IPS-NIHi11 (cell line): ENCODE data around the gene FYB1.

ENCODE experiments used
- DNase-seq: peaks from one replicate; pipeline ENCODE4 v3.0.0; 2012; ENCODE audit warnings: mixed read lengths, low spot score

Gene FYB1

DNA sequence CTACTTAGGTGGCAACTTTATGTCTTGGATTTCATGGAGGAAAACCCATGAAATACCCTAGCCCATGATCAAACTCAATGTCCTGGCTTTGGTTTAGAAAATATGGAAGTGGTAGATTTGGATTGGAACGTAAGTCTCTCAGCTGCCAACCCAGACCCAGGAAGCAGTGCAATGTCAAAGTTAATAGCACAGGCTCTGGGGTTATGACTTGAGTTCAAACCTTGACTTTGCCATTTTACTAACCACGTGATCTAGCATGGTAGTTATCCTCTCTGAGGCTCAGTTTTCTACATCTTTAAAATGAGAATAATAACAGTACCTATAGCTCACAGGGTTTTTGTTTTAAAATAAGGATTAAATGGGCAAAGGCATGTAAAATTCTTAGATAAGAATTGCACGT is 13.8 kb downstream of the FYB1 start:
- no peak for DNase-seq

DNA sequence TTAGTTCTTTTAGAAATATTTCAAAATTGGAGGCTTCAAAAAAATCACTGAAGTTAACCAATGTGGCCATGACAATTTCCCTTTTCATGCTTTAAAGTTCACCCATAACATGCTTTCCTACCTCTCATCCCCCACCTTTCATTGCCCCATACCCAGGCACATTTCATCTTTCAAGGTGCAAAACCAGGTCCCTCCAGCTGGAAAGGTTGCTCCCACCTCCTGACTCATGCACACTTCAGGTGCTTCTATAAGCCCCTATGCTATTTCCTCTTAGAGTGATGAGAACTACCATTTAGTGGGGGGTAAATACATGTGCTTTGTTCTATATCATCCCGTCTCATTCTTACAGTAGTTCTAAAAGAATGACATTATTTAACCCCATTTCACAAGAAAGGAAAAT is 15.4 kb downstream of the FYB1 start:
- DNase-seq, result no peak

DNA sequence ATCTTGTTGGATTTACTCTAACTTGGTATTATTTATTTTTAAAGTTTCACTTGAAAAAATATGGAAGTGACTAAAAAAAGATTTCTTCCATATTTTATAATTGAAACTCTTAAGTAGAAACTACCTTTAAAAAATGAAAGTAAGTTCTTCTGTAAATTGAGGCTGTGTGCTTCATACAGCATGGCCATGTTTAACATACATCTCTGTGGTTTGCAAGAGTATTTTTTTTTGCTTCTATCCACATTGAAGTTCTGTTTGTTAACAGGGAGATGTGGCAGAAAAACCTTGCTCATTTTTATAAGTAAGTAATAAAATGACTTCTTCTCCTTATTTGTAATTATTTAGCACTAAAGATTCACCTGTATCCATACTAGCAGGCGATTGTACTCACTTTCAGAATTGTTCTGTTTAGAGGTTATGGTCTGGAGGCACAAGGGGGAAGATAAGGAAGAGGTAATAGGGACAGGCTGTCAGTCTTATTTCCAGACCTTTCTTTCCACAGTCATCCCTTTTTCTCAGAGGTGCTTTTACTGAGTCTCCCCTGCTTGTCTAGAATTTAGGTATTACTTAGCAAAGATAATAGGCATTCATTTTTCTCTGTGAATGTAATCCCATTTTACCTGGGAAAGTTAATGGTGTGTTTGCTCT is 16.0 kb downstream of the FYB1 start:
- DNase-seq, result no peak

DNA sequence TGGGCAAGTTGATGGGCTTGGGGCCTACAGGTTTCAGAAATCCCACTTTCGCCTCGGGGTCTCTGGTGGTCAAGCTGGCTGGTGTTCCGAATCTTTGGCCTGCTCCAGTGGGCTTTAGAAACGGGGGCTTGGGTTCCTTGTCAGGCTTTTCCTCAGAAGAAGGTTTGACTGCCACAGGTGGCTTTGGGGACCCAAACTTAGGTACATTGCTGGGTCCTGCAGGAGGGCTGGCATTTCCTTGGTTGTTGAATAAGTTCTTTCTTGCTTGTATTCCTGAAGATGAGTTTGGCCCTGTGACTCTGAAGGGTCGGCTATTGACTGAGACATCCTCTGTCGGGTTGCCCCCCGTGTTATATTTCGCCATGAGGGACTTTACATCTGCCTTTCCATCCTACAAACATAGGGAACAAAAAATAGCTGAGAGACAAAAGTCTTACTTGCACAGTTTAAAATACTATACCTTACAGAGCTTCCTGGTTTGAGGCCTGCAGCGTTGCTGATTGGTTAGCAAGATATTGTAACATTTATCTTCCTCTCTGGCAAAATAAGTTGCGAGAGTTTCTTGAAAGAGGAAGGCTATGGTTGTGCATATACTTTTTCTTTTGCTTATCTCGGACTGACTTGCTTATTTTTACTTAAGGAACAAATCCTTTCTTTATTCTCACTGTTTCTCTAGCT is 16.6 kb downstream of the FYB1 start:
- DNase-seq, result no peak

DNA sequence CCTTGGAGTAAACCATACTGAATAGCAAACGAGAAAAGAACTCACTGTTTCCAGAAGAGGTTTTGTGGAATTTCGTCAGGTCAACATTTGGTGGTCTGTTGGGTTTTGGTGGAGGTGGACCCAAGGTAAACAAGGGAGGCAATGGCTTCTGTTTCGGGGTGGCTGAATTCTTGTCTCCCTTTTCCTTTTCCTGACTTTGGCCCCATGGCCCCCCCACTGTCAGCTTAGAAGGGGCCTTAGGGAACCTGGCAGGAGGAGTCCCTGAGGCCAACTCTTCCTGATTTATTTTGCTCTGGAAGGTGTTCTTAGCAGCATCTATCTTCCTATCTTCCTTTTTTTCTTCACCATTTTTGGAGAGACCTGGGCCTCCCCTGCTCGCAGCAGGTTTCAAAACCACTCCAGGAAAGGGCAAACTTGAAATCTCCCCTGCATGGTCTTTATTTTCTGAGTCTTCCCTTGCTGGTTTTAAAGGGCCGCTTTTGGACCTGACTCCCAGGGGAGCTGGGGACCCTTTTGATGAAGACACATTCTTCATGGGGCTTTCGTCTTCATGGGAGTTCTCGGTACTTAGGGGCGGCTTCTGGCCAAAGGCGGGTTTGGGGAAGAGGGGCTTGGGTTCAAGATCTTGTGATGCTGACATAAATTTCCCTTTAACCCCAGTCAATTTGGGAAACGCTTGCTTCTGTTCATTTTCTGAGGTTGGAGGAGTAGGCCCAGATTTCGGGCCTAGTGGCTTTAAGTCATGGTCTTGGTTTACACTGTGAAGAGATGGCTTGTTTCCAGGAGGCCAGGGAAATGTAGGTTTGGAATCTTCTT is 17.4 kb downstream of the FYB1 start:
- DNase-seq, result no peak

DNA sequence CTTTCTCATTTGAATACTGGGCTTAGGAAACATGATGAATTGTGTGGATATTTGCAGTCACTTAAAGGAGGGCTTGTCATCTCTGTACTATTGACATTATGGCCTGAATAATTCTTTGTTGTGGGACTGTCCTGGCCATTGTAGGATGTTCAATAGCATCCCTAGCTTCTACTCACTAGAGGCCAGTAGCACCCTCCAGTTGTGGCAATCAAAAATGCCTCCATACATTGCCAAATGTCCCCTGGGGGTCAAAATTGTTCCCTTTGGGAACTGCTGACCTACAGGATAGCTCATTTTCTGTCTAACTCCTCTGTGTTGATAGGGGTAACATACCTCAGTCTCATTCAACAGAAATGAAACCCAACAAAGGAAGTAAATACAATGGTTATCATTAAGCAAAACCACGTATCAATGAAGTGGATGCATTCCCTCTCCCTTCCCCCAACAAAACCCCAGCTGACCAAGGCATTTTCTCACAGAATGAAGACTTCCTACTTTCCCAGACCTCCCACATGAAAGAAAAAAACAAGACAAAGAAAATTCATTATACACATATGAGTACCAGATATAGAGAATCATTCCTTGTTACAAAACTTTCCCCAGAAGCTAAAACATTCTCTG is 18.1 kb downstream of the FYB1 start:
- no peak for DNase-seq

DNA sequence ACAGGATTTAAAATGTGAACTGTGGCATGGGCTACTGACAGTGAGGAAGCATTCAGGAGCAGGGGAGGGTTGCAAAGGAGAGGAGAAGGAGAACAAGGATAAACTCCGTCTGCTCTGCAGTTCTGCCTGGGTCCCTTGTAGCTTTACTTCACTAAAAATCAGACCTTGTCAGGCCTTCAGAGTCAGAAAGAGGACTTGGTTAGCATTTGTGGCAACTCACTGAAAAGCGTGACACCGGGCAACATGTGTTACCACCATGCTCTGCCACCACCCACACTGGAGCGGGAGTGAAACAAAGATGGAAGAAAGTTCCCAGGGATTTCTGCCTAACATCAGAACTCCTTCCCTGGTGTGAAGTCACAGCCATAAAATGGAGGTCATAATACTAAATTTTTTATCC is 19.3 kb downstream of the FYB1 start:
- no peak for DNase-seq

DNA sequence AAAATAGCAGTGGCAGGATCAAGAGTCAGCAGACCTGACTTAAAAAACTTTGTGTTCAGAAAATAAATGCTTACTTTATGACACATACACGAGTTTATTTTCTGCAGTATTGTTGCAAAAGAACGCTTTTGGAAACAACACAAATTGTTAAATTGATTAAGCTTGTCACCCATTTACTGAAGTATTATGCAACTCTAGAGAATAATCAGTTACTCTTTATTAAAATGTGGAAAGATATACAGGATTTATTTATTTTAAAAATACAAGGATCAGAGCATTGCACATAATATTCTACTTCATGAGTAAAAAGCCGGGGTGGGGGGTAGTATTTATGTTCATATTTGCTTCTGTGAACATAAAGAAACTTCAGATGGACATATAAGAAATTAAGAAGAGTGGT is 20.0 kb downstream of the FYB1 start:
- DNase-seq, result no peak

DNA sequence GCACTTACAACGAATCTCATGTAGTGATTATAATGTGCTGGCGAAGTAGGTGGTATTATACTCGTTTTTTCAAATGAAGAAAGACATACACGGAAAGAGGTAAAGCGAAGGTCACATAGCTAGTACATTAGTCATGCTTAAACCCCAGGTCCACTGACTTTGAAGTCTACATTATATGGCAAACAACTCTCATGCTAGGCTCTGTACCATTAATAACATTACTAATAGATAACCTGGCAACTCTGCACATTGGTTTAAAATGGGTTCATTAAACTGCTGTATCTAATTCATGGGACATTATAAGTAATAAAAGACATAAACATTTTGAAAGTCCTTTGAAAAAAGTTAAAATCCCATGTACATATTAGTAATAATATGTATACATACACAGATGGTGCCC is 21.2 kb downstream of the FYB1 start:
- DNase-seq, result no peak

DNA sequence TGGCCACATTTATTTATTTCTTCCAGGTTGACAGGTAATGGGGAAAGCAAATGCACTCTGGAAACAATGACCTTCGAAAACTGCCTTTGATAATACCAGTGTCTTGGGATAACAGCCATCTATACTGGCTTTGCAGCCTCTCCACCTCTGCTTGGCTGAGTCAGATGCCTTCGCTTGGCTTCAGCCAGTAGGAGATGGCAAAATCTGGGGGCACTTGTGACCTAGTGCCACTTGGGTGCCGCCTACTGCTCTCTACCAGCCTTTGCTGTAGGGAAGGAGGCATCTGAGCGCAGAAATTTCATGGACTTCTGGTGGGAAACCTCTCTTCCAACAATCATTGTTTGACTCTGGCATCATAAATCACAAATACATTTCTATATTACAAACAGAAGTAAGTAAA is 21.8 kb downstream of the FYB1 start:
- no peak for DNase-seq

DNA sequence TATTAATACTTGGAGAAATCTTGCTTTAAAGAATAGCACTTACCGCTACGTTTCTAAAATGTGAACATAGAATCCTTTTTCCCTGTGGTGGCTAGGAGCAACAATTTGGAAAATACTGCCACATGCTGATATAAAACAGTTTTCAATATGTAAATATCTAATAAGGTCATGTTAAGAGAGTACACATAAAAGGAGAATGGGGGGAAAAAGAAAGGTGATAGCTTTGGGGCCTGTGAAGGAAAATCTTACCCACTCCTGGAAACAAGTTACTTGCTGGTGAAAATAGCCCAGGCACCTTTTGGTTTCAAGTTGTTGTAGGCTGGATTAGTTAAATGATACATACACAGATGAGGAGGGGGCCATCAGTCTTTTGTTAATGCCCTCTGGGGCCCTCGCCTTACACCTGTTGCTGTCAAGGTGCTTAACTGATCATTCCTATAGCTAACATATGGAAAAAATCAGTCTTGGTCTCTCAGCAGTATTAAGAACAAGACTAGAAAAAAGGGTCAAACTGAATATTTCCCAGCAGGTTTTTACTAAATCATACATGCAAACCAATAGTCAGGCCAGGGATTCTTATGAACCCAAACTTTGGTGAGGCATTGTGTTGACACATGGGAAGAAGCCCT is 24.1 kb downstream of the FYB1 start:
- DNase-seq, result no peak

DNA sequence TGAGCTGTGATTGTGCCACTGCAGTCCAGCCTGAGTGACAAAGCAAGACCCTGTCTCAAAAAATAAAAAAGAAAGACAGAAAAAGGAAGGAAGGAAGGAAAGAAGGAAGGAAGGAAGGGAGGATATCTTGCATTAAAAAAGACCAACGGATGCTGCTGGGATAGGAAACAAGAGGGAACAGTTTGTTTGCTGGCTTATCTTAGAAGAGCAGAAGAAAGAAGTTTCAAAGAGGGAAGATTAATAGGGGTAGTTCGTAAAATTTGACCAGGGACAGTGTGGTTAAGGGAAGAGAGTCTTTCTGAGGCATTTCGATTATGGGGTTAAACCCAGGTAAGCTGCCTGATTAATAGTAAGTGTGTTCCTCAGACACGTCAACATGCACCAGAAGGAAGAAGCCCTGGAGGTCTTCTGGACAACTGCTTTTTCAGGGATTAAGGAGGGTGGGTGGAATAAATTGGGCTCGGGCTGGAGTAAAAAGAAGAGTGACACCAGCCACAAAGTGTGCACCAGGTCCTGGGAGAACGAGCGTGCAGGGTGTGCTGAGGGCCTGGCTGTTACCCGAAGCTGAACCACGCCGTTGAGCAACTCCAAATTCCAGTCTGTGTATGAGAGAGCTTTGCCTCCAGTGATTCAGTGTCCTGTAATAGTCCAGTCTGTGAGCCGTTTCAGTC is 24.8 kb downstream of the FYB1 start:
- no peak for DNase-seq

DNA sequence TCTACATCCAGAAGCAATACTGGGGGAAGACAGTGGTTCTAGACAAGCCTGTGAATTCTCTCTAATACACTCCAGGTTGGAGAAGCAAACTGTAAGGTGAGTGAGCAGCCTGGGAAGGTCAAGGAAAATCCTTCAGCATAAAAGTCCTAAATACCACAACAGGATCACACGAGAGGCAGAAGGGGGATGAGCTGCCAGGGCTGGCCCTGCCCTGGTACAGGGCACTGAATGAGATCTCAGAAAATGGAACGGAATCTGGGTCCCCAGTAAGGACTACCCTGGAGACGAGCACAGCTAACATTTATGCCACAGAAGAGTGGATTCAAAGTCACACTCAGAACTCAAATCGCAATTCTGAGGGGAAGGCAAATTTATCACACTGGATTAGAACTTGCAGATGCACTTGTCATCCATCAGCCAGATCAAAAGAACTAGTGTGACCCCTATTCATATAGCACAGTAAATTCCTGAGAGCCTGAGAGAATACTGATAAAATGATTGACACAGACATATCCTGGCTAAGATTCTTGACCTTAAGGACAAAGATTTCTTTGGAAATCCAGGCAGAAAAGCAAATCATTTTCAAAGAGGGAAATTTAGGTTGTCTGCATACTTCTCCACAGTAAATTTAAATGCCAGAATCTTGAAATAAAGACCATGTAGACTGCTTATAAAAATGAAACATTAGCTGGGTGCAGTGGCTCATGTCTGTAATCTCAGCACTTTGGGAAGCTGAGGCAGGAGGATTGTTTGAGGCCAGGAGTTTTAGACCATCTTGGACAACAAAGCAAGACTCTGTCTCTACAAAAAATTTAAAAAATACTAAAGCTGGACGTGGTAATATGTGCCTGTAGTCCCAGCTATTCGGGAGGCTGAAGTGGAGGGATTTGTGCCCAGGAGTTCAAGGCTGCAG is 25.6 kb downstream of the FYB1 start:
- no peak for DNase-seq

DNA sequence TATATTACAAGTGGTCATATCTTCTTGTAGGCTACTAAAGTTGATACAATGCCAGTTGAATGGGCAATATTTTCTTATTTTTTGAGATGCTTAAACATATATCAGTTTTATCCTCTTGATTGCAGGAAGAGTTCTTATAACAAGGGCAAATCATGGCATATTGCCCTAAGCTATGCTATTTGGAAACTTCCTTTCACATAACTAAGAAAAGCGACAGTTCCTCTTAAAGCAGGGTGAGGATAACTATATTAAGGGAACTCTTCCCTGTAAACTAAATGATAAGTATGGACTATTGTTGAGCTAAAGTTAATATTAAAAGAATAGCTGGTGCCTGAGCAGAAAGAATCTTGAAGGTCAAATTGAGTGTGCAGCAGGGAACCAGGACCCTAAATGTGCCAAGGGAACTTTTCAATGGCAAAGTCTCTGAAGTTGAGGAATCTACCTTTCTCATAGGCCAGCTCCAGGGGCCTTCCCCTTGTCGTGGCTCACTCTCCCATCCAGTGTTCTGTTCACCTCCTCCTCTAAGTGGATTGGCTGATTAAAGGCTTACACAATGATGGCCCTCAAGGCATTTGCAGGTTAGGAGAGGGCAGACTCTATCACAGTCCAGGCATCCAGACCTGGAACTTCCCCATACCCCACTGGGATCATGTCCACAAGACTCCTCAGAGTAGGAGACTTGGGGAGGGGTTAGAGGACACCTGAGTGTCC is 26.8 kb downstream of the FYB1 start:
- DNase-seq, result no peak

DNA sequence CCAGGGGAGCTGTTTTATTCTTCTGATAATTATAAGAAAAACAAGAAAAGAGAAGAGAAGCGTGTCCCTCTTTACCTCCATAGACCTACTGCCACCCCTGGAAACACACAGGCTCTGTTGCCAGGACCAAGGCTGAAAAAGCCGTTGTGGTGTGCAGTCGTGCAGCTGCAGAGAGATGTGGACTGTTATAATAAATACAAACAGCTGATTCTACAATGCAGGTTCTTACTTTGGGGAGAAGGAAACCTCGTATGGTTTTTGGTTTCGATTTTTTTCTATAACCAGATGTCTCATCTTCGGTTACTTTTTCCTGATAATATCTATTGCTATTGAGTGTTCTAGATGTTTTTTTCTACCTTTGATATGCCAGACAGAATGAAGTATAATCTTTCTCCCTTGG is 28.1 kb downstream of the FYB1 start:
- DNase-seq, result no peak

DNA sequence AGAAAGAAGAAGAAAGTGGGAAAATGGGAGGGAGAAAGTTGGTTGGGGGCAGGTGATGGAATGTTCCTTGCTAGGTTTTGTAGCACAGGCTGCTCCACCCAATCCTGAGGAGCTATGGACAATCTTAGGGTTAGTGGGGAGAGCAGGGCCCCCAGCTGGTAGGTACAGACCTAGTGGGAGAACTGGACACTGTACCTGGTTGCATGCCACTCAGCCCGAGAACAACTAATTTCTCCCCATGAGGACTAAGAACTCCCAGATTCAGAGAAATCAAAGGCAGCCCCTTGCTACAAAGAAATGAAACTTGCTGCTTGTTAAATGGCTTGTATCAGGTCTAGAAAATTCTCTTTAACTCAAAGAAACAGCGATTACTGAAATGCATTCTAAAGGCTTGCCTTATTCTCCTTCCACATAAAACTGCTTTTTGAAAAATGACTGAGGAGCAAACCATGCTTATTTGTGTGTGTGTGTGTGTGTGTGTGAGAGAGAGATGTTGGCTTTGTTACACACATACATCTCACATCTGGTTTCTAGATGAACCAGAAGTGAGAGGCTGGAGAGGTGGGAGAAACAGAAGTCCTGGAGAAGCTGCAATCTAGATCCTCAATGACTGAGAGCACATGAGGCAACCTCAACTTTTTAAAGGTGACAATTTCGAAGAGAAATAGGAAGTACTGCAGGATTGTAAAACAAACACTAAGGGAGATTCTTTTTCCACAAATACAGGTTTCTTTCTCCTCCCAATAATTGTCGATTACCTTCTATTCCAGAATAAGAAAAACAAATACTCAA is 28.9 kb downstream of the FYB1 start:
- no peak for DNase-seq

DNA sequence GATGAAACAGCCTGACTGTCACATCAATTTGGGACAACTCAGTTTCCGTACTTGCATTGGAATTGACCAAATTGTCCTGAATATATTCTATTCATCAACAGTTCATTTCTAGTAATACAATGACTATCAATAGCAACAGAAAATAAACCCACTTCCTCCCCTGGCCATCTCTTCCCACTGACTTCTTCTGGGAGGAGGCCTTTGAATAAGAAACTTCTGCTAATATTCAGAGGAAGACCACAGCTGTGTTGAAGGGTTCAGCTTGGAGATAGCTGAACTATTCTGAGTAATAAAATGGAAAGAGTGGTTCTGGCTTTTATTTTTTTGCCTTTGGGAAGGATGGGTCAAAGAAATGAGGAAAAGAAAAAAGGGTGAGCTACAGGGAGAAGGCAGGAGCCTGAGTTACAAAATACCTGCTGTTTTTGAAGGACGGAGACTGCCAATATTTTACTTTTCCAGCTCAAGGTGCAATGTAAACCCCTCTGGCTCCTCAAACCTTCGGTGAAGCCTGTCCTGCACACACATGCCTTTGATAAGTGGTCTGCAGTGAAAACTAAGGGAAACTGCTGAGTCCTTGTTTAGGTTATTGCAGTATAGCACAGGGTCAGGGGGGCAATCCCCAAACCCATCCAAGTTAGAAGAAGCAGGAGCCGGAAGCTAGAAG is 29.9 kb downstream of the FYB1 start:
- DNase-seq, result no peak

DNA sequence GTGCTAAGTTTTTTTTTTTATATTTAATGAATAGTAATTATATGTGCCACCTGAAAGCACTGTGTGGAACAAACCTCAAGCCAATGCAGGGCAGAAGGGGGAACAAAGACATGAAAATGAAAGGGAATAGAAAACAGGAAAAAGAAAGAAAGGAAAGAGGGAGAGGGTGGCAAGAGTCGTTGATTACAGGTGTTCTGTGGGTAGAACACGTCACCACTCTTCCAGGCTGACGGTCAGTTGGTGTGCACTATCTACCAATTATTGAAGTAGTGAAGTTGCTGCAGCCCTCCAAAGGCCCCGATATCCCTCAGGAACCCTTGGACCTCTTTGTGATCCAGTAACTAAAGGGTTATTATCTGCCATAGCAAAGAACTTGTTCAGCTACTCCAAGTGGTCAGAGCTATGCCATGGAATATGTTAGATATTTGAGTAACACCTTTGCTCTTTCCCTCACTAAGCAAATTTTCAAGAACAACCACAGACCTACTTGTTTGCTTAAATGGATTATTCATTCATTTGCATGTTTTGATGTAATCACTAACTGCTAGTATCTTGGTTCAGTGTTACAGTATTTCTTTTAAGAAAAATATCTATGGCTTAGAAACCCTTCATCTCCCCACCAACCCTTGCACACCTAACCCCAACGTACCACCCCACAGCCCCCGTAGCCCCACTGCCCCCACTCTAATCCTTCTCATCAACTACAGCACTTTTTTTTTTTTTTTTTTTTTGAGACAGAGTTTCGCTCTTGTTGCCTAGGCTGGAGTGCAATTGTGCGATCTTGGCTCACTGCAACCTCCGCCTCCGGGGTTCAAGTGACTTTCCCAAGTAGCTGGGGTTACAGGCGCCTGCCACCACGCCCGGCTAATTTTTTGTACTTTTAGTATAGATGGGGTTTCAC is 31.3 kb downstream of the FYB1 start:
- DNase-seq, result no peak
